Fibroblast of mammary gland (primary cell): ENCODE data around the gene CLHC1.

ENCODE experiments used
- DNase-seq: peaks from one replicate; pipeline ENCODE4 v3.0.0-alpha.2; 2010; ENCODE audit warnings: low read depth
- H3K4me3 ChIP-seq: 2 replicates; pipeline ENCODE4 v1.5.1; 2011; ENCODE audit warnings: low read depth, mild to moderate bottlenecking, low read length, moderate library complexity; ENCODE audit not compliant: control insufficient read depth
- CTCF ChIP-seq: conservative IDR thresholded peaks from 2 replicates; pipeline ENCODE4 v1.5.1; 2011; ENCODE audit warnings: low read depth, low read length, inconsistent platforms; ENCODE audit not compliant: control insufficient read depth, insufficient read depth

Gene CLHC1

GRCh38 chr2:55175254-55176093, 56.6 kb downstream of the CLHC1 start:
- peak; percentile 86 for DNase-seq
- H3K4me3 ChIP-seq = no peak overlapping the region
- peak; percentile 66 for TF ChIP-seq CTCF

DNA sequence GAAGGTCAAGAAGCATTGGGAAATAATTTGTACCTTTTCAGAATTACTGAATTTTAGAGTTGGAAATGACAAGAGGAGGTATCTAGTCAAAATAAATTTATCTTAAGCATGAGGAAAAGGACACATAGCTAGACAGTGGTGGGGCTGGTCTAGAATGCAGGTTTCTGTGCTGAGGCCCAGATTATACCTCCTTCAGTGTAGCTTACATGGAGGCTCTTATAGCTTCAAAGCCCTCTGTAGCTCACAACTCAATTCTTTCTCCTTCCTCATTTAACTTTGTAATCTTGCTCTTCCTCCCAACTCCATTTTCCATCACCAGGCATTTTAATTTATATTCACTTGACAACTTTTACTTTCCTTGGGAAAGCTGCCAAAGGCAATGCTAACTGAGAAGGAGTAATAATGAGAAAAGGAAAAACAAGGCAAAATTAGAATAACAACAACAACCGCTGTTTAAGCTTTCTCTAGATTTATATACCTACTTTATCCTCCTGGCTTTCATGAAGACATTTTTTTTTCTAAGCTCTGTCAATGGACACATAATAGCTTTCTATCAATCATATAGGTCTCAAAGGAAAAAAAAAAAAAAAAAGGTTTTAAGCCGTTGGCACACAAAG, 58.5 kb downstream of the CLHC1 start:
- DNase-seq = no peak
- H3K4me3 ChIP-seq = no peak overlapping the region
- TF ChIP-seq CTCF = no peak

DNA sequence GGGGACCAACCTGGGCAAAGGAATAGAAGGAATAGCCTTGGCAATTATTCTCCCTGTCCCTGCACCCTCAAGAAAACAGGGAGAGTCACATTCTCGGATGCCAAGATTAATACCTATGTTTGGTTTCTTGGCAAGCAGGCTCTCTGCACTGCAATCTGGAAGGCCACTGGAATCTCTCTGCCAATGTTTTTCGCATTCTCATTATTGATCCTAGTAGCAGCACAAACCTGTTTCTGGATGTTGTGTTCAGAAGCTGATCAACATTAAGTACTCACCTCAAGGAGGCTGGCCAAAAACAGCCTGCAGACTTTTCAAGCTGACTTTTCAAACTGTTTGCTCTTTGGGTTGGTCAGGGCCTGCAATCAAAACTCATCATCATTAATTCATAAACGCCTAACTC, 62.2 kb downstream of the CLHC1 start:
- no peak for TF ChIP-seq CTCF
- DNase-seq = no peak
- H3K4me3 ChIP-seq = no peak overlapping the region

DNA sequence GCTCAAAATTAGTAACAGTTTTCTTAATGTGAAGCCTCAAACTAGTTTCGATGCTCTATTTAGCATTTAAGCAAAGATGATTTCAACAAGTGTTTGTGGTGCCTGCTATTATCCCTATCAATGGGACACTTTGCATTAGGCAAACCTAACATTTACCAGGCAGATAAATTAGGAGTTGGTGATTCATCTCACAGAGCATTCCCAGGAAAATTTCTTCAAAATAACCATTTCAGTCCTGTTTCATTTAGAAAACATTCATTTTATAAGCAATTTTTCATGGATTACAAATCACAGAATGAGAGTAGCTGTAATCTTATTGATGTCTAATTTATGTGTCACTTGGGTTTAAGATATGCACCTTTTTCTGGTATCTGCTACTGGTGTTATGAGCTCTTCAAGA, 62.7 kb downstream of the CLHC1 start:
- DNase-seq = no peak
- H3K4me3 ChIP-seq = no peak overlapping the region
- no peak for TF ChIP-seq CTCF

- peak; percentile 95 for TF ChIP-seq CTCF
- no peak overlapping the region for H3K4me3 ChIP-seq
- DNase-seq = peak; percentile 82
Measured at GRCh38 chr2:55168221-55169154, 63.6 kb downstream of the CLHC1 start.

- peak; percentile 62 for DNase-seq
- no peak overlapping the region for H3K4me3 ChIP-seq
- TF ChIP-seq CTCF = no peak
Measured at GRCh38 chr2:55165626-55166025, 66.5 kb downstream of the CLHC1 start.
